Anterior cingulate cortex (tissue), 58 donors: ENCODE results near the gene HYAL1.
A peak's percentile ranks its signal among the peaks of the same experiment; 100 is the strongest.
"Not testable (repeated sequence)": the region's sequence is repeated elsewhere in the genome, so short reads cannot be mapped to it uniquely, and the experiment has no call there.

ENCODE experiments used
- DNase-seq, 58 donors: peaks; one replicate each; lab custom pipeline; 2025; lab: John Stamatoyannopoulos, UW

HYAL1 gene

DNA sequence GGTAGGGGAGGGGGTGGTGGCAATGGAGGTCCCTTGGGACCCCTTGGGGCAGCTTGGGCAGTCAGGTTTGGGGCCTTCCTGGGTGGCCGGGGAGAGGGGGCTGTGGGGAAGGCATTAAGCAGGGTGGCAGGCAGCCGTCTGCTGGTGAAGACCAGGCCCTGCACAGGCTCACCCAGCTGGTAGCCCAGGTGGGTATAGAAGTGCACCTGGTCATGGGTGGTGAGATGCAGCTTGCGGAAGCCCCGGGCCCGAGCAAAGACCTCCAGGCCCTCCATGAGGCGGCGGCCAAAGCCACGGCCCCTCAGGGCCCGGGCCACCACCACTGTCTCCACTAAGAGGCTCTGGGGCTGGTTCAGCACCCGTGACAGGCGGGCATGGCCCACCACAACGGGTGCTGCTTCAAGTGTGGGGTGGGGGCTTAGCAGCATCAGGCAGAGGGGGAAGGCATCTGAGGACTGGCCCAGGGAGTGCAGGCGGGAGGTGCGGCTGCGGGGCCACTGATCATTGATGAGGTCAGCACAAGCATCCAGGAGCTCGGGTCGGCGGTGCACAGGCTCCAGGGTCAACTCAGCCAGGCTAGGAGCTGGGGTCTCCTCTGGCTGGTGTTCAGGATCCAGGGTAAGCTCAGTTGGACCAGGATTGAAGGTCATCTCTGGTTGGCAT is 6.5 kb downstream of the HYAL1 start:
- no peak for DNase-seq

DNA sequence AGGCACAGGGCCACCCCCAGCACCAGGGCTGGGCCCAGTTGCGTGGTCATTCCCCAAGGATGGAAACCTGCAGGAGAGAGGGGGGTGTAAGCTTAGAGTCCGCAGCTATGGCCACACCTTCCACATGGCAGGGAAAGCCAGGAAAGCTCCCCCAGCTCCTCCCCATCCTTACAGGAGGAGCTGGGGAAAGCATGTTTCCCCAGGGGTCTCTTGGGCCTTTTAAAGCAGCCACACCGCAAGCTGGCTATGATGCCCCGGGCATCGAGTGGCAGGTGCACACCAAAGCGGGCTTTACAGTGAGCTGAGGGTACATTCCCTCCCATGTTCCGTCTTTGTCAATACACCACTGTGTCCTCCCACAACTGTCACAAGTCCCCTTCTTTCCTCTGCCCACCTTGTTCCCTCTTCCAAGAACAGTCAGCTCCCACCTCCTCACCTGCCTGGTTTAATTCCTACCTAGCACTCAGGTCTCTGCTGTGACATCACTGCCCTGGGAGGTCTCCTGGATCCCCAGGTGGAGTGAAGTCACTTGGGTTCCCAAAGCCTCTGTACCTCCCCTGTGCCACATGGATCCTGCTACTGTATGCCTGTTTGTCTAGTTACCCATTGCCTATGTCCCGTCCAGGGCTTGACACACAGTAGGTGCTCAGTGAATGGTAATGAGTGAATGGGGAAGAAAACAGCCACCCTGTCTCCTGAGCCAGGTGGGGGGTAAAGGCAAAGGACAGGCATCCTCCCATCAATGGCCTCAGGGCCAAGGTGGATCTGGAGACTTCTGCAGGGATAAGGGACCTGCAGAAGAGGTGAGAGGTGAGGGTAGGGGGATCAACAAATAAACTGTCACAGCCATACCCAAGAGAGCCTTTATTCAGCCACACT is 7.6 kb downstream of the HYAL1 start:
- no peak for DNase-seq

DNA sequence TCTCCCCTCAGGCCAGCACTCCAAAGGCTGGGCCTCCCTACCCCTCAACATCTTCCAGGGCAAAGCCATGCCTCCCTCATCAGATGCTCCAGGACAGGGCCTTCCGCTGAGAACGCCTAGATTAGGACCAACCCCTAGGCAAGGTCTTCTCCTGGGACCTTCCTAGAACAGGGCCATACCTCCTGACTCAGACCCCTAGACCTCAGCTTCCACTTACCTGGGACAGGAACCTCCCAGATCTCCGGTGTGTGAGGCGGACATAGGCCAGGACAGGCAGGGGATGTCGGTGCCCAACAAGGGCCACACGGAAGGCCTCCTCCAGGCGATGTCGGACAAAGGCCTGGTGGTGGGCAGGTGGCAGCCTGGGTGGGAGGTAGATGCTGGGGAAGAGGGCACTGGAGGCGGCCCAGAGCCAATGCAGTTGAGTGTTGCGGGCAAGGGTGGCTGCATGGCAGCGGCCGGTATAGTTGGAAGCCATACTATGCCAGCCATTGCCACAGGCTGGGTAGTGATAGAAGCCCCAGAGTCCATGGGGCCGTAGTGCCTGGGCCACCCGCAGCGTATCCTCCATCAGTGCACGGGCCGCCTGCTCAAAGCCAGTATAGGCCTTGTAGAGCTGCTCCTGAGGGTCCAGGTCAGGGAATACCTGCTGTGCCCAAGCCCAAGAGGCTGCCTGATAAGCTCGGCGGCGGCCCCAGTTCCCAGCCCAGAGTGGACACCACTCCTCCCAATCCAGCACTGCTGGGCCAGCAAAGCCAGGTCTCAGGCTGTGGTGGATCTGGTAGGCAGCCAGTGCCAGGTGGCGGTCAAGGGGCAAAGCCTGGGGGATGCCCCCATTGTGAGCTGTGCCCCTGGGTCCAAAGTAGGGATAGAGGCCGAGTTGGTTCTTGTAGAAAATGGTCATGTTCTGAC is 8.6 kb downstream of the HYAL1 start:
- DNase-seq = no peak

DNA sequence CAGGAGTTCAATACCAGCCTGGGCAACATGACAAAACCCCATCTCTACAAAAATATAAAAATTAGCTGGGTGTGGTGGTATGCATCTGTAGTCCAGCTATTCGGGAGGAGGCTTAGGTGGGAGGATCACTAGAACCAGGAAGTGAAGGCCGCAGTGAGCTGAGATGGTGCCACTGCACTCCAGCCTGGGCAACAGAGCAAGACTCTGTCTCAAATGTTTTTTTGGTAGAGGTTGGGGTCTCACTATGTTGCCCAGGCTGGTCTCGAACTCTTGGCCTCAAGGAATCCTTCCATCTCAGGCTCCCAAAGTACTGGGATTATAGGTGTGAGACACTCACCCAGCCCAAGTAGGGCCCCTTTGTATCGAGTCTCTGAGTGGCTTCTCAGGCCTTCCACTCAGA is 9.3 kb downstream of the HYAL1 start:
- no peak for DNase-seq

DNA sequence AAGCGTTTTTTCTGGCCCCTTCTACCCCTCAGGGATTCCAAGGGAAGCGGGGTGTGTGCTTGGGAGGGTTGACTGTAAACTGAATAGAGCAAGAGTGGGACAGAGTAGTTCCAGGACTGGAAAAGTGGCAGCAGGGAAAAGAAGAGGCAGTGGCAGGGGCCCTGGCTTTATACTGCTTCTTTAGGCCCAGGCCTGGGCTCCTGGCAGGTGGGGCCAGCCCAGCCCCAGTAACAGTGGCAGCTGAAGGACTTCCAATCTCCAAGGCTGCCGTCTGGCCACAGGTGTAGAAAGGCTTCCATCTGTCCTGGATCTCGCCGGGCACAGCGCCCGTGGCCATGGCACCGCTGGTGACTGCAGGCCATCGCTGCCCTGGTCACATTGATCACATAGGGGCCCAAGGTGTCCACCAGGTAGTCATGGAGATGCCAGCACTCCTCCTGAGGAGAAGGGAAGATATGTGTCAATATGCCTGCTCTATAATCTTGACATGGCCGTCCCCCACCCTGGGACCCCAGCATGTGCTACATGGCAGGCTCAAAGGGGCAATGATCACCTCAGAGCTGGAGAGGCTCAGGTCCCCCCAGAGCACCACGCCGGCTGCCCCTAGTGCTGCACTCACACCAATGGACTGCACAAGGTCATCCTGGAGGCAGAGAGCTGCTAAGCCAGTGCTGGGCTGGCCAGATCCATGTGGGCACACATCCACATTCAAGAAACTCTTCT is 10.1 kb downstream of the HYAL1 start:
- DNase-seq = no peak

DNA sequence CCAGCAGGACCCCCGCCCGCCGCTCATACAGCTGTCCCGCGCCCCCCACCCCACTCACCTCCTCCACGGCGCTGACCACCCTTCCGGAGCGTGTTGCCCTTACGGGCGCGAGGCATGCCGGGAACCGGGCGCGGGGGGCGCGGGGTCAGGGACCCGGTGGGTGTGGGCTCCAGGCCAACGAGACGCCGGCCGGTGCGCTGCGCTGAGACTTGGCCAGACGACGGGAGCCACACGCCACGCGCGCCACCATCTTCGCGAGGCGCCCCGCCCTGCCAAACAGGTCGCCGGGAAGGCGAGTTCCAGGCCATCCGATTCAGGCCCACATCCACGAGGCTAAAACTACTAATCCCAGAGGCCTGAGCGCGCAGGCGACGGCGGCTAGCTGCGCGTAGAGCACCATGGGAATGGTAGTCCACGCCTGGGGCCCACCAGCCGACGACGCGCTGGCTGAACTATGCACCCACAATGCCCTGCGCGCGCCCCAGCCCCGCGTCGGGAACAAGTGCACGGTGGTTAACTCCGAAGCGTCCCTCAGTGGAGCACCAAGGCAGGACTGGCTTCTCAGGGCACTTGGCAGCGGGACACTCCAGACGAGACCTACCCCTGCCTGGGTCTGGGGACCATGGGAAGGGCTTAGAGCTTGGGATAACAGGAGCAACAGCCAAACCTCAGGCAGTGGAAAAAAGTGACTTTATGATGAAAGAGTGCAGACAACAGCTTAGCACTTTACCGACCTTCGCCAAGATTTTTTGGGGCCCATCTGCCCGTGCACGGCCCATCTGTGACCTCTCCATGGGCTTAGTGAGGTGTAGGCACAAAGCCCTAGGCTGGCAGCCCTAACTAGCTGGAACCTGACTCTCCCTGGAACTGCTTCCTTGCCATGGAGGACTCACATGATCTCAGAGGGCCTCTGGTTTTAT is 11.0 kb downstream of the HYAL1 start, which contains the start of gene IFRD2:
IFRD2 (minus strand) TSS at position 271 of the 920 bp plus-strand sequence; CDS start at position 116, 155 bp downstream.
- peak; percentile 75 to 99 (median 97) for DNase-seq

DNA sequence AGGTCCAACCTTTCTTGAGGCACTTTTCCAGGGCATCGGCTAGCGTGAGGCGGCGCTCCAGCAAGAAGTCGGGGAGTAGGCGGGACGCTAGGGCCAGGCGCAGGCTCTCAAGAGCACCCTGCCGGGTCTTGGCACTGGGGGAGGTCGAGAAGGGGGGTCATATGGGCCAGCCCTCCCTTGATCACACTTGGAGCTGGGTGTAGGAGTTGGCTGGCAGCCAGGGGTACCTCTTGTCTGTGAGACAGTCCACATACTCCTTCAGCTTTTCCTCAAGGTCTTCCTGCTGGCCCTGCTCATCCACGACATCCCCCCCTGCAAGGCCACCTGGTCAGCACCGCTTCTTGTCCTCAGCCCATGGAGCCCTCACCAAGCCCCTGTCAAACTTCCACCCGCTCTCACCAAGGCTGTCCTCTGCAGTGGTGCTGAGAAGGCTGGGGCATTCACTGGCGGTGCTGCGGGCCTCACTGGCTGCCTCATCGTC is 13.2 kb downstream of the HYAL1 start:
- no peak for DNase-seq

DNA sequence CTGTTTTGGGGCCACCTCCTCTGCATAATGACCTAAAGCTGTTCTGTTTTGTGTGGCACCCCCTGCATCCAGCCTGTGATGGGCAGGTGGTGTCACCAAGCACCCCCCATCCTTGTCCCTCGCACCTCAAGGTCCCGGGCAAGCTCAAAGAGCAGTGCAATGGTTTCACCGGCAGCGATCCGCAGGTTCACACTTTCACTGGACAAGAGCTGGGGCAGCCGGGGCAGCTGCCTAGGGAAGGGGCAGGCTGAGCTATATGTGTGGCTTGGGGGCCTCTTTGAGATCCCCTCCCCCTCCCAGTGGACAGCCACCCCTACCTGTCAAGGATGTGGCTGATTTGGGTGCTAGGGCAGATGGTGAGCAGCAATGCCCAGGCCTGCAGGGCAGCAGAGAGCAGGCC is 14.2 kb downstream of the HYAL1 start:
- no peak for DNase-seq

DNA sequence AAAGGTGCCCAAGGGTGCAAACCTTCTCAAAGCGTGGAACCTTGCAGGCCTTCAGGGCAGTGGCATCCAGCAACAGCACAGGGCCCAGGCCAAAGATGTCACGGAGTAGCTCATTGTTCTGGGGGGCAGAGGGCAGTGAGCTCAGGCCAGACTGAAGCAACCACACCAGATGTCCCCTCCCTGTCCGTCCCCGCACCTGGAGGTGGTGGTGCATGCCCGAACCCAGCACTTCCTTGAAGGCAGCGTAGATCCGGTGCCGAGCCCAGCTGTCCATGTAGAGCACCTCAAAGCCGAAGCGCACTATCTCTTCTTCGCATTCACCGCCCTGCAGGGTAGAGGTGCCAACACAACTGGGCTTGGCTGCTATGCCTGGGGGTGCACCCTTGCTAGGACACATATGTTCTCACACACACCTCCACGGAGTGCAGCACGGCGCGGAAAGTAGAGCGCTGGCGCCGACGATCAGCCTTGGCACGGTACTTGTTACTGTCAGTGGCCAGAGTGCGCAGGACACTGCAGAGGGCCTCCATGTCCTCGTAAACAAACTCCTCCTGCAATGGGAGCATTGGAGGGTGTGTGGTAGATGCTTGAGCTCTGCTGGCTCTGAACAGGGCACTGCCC is 14.9 kb downstream of the HYAL1 start:
- DNase-seq = no peak

DNA sequence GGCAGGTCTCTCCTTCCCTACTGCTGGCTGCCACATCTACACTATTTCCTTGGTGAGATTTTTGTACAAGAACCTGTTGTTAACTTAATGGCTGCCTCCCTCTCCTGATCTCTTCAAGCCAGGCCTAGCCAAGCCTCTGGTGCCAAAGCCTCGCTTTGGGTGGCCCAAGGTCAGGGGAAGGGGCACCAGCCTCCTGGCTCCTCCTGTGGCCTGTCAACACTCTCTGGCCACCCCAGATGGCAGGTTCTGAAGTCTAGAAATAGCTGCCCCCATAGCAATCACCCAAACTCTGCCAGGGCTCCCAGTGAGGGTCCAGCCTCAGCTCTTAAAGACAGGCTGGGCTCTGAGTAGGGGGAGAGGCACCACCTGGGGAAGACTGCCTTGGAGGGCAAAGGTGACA is 16.1 kb downstream of the HYAL1 start:
- no peak for DNase-seq

DNA sequence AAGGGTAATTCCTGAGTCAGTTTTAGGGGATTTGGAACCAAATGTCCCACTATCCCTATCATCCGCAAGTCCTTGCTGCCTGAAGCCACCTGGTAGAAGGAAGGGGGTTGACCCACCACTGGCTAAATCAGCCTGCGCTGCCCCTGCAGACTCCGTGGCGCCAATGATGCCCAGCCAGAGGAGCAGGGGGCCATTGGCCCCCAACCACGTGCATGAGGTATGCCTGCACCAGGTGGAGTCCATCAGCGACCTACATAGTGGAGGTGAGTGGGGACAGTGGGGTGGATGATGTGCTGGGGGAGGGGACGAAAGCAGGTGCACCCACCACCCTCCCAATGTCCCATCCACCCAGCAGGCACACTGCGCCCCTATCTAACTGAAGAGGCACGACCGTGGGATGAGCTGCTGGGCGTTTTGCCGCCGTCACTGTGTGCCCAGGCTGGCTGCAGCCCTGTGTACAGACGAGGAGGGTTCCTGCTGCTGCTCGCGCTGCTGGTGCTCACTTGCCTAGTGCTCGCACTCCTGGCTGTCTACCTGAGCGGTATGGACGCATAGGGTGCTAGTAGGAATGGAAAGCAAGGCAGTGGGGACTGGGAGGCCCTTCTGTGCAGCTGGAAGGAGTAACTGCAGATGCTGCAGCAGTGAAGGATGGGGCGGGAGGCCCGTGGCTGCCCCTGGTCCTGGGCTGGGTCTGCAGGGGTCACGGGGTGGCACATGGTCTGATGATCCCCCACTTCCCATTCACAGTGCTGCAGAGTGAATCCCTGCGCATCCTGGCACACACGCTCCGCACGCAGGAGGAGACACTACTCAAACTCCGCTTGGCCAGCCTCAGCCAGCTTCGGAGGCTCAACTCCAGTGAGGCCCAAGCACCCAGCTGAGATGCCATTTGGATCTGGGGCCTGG is 16.8 kb downstream of the HYAL1 start:
- no peak for DNase-seq

DNA sequence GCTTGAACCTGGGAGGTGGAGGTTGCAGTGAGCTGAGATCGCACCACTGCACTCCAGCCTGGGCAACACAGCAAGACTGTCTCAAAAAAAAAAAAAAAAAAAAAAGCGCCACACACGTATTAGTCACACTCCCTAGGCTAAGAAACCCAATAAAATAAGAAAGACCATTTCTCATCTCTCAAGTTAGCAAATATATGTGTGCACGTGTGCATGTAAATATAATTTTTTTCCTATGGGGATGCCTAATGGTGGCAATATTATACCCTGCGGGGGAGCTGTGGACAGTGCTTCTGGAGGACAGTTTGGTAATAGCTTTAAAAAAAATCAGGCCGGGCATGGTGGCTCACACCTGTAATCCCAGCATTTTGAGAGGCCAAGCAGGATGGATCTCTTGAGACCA is 19.3 kb downstream of the HYAL1 start:
- DNase-seq = not testable (repeated sequence)

DNA sequence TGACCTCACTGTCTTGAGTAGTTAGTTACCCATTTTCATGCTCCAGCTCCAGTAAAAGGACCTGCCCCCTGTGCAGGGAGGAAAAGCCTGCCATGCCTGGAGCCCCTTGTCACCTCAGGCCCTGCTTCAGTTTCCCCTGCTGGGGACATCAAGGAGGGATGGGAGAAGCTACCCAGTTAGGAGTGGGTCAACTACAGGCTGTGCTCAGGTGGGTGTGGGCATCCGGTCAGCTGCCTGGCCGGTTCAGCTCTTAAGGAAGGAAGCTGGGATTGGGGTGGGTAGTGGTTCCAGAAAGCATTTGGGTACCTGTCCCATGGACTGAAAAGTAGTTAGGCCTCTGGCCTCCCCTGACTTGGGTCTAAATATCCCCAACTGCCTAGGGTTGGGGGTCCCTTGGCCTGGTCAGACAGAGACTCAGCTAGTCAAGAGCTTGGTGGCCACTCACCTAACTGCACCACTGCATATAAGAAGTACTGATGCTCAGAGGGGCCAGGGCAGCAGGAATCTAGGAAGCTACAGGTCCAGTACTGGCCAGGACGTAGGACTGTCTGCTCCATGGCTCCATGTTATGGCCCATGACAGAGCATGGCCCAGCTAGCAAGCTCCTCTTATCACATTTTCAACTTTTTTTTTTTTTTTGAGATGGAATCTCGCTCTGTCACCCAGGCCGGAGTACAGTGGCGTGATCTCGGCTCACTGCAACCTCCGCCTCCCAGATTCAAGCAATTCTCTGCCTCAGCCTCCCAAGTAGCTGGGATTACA is 23.9 kb downstream of the HYAL1 start:
- DNase-seq = no peak

DNA sequence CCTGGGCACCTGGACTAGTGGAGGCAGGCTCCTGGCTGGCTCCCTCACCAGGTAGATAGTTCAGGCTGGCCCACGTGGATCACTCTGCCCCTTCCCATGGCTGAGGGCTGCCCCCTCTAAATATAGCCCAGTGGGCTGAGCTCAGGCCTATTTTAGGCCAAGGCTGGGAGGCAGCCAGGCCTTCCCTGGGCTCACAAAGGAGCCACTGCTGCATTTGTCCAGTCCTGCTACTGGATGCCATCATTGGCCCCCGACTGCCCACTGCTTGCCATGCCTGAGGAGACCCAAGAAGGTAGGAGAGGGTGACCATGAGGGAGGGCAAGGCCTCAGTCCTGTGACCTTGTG is 24.5 kb downstream of the HYAL1 start, which contains the start of gene LSMEM2:
LSMEM2 (plus strand) TSS at position 208 of the 345 bp plus-strand sequence; CDS start at position 235, 27 bp downstream.
- DNase-seq = peak in 15 of 58 donors; percentile 16 to 71 (median 52)

DNA sequence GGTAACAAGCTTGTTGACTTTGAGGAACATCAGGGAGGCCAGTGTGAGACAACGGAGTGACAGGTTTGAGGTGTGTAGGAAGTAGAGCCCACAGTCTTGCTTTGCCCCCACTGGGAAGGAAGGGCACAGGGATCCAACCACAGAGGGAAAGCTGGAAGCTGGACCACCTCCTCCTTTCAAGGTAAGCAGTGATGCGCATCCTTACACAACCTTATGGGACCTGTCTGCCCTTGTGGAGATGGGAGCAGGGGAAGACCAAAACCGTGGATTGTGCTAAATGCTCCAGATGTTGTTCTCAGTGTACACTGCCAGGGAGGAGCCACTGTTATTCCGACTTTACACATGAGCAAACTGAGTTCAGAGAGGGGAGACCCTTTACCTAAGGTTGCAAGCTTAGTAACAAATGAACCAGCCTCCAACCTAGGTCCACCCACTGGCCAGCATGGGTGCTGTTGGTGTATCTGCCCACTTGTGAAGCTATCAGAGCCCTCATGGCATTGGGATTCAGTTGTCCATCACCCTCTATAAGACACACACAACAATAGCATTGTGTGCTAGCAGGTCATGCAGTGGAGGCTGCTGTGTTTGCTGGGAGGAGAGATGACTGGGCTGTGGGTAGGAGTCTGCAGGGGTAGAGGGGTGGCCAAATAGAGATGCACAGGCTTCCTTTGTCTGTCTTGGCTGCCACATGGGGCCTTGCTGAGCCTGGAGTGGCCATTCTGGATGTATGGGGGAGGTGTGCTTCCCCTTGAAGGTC is 25.1 kb downstream of the HYAL1 start:
- peak in 18 of 58 donors; percentile 31 to 71 (median 54) for DNase-seq

DNA sequence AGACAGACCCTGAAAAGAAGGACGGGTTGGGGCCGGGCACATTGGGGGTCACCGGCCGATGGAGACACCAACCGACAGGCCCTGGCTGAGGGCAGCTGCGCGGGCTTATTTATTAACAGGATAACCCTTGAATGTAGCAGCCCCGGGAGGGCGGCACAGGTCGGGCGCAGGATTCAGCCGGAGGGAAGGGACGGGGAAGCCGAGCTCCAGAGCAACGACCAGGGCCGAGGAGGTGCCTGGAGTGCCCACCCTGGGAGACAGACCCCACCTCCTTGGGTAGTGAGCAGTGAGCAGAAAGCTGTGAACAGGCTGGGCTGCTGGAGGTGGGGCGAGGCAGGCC is 26.6 kb downstream of the HYAL1 start:
- no peak for DNase-seq
